HEK293T (cell line): ENCODE results near the gene NFIX.

Experiments used
- CTCF ChIA-PET: fragments of 350-600 bp; formaldehyde crosslinking; extraction: SDS; loops from one replicate; lab custom pipeline; 2021; ENCODE audit warnings: antibody characterized with exemption, inconsistent platforms; lab: Yijun Ruan, JAX
- POLR2A ChIA-PET: fragments of 350-600 bp; formaldehyde crosslinking; extraction: SDS; loops from one replicate; lab custom pipeline; 2020; ENCODE audit warnings: antibody characterized with exemption, inconsistent platforms; lab: Yijun Ruan, JAX
- DNase-seq: peaks from one replicate; pipeline ENCODE4 v3.0.0; 2012; ENCODE audit warnings: mixed read lengths; ENCODE audit errors: extremely low spot score
- ARNT ChIP-seq: fragments of 450-650 bp; IDR thresholded peaks from 2 replicates; pipeline ENCODE4 v1.6.1; 2017; ENCODE audit warnings: mild to moderate bottlenecking
- BHLHE40 ChIP-seq: fragments of 450-650 bp; IDR thresholded peaks from 2 replicates; pipeline ENCODE4 v1.6.1; 2016; ENCODE audit warnings: mild to moderate bottlenecking, moderate library complexity, borderline replicate concordance
- CTBP1 ChIP-seq: fragments of 450-650 bp; IDR thresholded peaks from 2 replicates; pipeline ENCODE4 v1.6.1; 2016; ENCODE audit warnings: borderline replicate concordance
- ELF4 ChIP-seq: fragments of 450-650 bp; IDR thresholded peaks from 2 replicates; pipeline ENCODE4 v1.6.1; 2017; ENCODE audit warnings: antibody characterized with exemption
- FOXA1 ChIP-seq: fragments of 450-650 bp; IDR thresholded peaks from 2 replicates; pipeline ENCODE4 v1.6.1; 2016; ENCODE audit warnings: mild to moderate bottlenecking
- FOXK2 ChIP-seq: fragments of 450-650 bp; IDR thresholded peaks from 2 replicates; pipeline ENCODE4 v1.6.1; 2016; ENCODE audit warnings: mild to moderate bottlenecking
- FOXM1 ChIP-seq: fragments of 450-650 bp; IDR thresholded peaks from 2 replicates; pipeline ENCODE4 v1.6.1; 2017; ENCODE audit warnings: mild to moderate bottlenecking, borderline replicate concordance
- HDGF ChIP-seq: fragments of 450-650 bp; IDR thresholded peaks from 2 replicates; pipeline ENCODE4 v1.6.1; 2017; ENCODE audit warnings: antibody characterized with exemption, borderline replicate concordance
- L3MBTL2 ChIP-seq: fragments of 450-650 bp; conservative IDR thresholded peaks from 2 replicates; pipeline ENCODE4 v1.6.1; 2016; ENCODE audit warnings: mild to moderate bottlenecking
- LEF1 ChIP-seq: fragments of 450-650 bp; IDR thresholded peaks from 2 replicates; pipeline ENCODE4 v1.6.1; 2017; ENCODE audit warnings: mild to moderate bottlenecking, borderline replicate concordance
- NFRKB ChIP-seq: fragments of 450-650 bp; IDR thresholded peaks from 2 replicates; pipeline ENCODE4 v1.6.1; 2016; ENCODE audit warnings: mild to moderate bottlenecking, moderate library complexity
- SP1 ChIP-seq: fragments of 450-650 bp; IDR thresholded peaks from 2 replicates; pipeline ENCODE4 v1.6.1; 2017
- SUZ12 ChIP-seq: fragments of 450-650 bp; IDR thresholded peaks from 2 replicates; pipeline ENCODE4 v1.6.1; 2016; ENCODE audit warnings: mild to moderate bottlenecking
- TARDBP ChIP-seq: fragments of 450-650 bp; IDR thresholded peaks from 2 replicates; pipeline ENCODE4 v1.6.1; 2016
- ZNF384 ChIP-seq: fragments of 450-650 bp; IDR thresholded peaks from 2 replicates; pipeline ENCODE4 v1.6.1; 2016
- TF ChIP-seq, protein P1 (sequence below): fragments of 450-650 bp; IDR thresholded peaks from 2 replicates; pipeline ENCODE4 v1.6.1; 2016

NFIX gene

DNA sequence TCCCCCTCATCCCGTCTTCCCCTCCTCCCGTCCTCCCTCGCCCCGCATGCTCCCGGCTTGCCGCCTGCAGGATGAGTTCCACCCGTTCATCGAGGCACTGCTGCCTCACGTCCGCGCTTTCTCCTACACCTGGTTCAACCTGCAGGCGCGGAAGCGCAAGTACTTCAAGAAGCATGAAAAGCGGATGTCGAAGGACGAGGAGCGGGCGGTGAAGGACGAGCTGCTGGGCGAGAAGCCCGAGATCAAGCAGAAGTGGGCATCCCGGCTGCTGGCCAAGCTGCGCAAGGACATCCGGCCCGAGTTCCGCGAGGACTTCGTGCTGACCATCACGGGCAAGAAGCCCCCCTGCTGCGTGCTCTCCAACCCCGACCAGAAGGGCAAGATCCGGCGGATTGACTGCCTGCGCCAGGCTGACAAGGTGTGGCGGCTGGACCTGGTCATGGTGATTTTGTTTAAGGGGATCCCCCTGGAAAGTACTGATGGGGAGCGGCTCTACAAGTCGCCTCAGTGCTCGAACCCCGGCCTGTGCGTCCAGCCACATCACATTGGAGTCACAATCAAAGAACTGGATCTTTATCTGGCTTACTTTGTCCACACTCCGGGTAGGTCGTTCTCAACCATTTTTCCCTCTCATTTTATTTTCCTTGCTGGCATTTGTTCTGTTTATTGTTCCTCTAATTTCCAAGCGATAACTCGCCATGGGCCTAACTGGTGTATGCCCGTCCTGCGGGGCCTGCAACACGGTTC, 29.8 kb downstream of the NFIX start:
- no peak for DNase-seq
- ChIA-PET POLR2A (no interaction called here), CTCF (interaction anchor here (0.6 kb wide), 1 partner anchor 34 kb away, joined by 4 read pairs; no protein-coding TSS in a partner anchor)
- TF ChIP-seq SP1 (no peak), NFRKB (no peak), HDGF (no peak), ZNF384 (no peak), ARNT (no peak), ELF4 (no peak), TARDBP (no peak), LEF1 (no peak), FOXK2 (no peak), L3MBTL2 (no peak), BHLHE40 (no peak), CTBP1 (no peak), SUZ12 (no peak), FOXM1 (no peak)
- TF ChIP-seq, protein P1, sequence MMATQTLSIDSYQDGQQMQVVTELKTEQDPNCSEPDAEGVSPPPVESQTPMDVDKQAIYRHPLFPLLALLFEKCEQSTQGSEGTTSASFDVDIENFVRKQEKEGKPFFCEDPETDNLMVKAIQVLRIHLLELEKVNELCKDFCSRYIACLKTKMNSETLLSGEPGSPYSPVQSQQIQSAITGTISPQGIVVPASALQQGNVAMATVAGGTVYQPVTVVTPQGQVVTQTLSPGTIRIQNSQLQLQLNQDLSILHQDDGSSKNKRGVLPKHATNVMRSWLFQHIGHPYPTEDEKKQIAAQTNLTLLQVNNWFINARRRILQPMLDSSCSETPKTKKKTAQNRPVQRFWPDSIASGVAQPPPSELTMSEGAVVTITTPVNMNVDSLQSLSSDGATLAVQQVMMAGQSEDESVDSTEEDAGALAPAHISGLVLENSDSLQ, result no peak

DNA sequence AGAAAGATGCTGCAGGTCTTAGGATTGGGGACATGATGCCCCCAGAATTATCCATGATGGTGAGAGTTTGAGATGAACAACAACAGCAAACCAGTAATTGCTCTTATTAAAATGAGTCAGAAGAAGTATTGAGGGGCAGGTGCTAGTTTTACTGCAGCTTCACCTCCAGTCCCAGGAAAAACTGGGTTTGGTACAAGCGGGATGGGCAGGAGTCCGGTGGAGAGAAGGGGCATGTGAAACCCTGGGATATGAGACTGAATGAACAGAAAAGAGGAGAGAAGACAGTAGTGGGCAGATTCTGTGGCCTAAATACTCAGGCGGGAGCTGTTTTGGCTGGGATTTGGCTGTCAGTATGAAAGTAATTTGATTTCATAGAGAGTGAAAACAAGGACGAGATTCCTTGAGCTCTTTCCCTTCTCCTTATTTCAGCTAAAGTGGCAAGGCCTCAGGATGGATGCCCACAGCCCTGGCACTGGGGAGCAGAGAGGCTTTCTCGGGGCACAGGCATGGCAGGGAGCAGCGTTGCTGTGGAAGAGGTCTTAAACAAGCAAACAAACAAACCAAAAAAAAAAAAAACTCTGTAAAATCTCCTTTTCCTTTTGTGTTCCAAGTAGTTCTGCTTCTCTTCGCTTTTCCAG, 30.7 kb downstream of the NFIX start:
- DNase-seq, result no peak
- ChIA-PET POLR2A (no interaction called here), CTCF (interaction anchor here (0.6 kb wide), 1 partner anchor 33 kb away, joined by 4 read pairs; no protein-coding TSS in a partner anchor)
- TF ChIP-seq L3MBTL2 (no peak), ZNF384 (no peak), ARNT (no peak), FOXA1 (no peak), FOXM1 (no peak), SP1 (no peak), HDGF (no peak)
- TF ChIP-seq, protein P1, result no peak

DNA sequence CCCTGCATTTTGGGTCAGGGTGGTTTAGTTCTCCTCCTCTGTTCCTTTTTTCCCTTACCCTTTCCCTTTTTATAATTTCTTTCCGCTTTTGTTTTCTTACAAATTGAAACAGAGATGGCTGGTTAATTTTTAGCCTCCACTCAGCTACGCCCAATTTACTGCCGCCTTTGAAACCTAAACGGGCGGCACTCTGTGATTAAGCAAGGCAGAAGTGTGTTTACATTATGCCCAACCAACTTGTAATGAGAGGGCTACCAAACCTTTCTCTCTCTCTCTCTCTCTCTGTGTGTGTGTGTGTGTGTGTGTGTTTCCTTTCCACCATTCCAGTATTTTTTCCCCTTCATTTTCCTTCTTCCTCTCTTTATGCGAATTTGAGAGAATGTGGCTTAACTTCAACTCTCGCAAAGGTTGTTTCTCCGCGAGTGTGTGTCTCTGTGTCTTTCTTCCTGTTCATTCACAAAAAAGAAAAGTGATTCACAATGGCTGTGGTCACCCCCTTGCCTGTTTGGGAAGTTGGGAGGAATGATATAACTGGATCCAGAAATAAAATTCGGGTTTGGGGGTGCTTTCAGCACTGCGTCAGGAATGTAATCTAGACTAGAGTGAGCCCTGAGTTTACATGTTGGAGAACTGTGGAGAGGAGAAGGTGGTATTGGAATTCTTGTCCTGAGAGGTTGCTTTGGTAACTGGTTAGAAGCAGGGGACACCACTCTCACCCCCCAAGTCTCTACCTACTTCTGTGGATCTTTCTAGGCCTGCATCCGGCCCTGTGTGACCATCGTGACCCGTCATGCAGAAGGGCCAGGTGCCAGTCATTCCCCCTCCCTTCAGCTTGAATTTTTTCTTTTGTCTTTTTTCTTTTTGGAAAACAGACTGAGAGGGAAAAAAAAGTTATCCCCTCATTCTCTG, 31.4 kb downstream of the NFIX start:
- ChIA-PET CTCF (no interaction called here), POLR2A (no interaction called here)
- TF ChIP-seq ZNF384 (no peak), NFRKB (no peak)
- no peak for DNase-seq

DNA sequence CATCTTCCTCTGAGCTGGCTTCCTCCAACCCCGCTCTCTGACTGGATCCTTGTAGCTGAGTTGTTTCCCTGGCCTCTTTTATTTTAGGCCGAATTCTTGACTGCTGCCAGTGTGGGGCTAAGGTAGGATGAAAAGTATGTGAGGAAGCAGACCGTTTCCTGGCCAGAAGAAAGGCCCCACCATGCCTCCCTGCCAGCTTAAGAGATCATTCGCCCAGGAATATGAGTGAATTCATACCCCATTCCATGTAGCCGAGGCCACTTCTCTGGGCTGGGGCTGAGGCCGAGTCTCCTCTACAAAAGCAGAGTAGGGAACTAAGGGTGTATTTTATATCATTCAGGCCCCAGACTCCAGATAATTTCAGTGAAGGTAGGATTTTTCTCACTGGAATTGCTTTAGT, 32.3 kb downstream of the NFIX start:
- ChIA-PET CTCF (interaction anchor here (0.9 kb wide), 1 partner anchor 34 kb away, joined by 4 read pairs; no protein-coding TSS in a partner anchor), POLR2A (no interaction called here)
- no peak for DNase-seq
- no peak for TF ChIP-seq HDGF
- TF ChIP-seq ELF4, result no peak
- TF ChIP-seq ARNT, result no peak
- no peak for TF ChIP-seq LEF1
- no peak for TF ChIP-seq ZNF384
- TF ChIP-seq FOXK2, result no peak
- no peak for TF ChIP-seq FOXM1
- TF ChIP-seq L3MBTL2, result no peak
- TF ChIP-seq TARDBP, result no peak
- TF ChIP-seq FOXA1, result no peak
- TF ChIP-seq SUZ12, result no peak
- no peak for TF ChIP-seq NFRKB

DNA sequence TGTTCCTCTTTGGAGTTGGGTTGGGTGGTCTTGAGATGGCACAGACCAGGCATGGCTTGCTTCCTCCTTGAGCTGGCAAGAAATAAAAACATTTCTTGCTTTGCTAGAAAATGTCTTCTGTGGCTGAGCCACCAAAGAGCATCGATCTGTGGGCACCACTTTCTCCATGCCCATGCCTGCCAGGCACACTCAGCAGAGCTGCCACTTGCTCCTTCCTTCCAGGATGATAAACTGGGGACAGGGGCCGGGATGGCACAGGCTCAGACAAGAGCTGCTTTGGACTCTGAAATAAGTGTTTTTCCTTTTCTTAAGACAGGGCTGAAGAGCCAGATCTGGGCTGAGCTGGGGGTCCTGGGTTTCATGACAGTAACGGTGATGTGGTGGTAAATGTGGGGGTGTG, 32.8 kb downstream of the NFIX start:
- CTCF ChIA-PET, result interaction anchor here (0.9 kb wide), 1 partner anchor 33 kb away, joined by 4 read pairs; no protein-coding TSS in a partner anchor
- POLR2A ChIA-PET, result no interaction called here
- no peak for DNase-seq
- no peak for TF ChIP-seq FOXA1
- no peak for TF ChIP-seq TARDBP
- TF ChIP-seq ELF4, result no peak
- no peak for TF ChIP-seq FOXM1

DNA sequence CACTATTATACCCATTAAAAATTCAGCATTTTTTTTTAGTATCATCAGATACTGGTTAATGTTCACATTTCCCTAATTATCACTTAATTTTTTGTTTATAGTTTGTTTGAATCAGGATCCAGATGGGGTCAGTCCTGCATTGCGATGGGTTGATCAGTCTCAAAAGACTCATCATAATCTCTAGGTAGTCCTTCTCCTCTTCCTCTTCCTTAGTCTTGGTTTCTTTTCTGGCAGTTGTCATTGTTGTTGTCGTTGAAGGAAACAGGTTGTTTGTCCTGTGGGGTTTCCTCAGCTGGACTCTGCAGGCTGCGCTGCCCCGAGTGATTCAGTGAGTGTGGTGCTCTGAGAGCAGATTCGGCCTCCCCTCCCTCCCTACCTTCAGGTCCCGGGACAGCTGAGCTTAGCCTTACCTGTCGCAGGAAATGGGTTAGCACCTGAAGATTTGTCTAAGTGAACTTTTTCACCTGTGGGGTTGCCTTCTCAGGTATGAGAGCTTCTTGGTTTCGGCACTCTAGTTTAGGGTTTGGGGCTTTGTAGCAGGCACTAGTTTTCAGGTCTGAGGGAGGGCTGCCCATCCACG, 34.1 kb downstream of the NFIX start:
- TF ChIP-seq FOXM1 (no peak), FOXK2 (no peak), SP1 (no peak), ARNT (no peak), TARDBP (no peak), ZNF384 (no peak), BHLHE40 (no peak), CTBP1 (no peak), FOXA1 (no peak)
- DNase-seq, result no peak
- ChIA-PET CTCF (interaction anchor here (0.6 to 1.2 kb wide), 2 partner anchors 46 to 201 kb away, joined by 3 to 4 read pairs; no protein-coding TSS in a partner anchor), POLR2A (no interaction called here)
